ENCODE measurements around the gene FKBP6.
"Not testable (repeated sequence)": the region's sequence is repeated elsewhere in the genome, so short reads cannot be mapped to it uniquely, and the experiment has no call there.

The FKBP6 gene

GRCh38 chr7:73311421-73311820 lies 16.5 kb upstream of the FKBP6 start:
- not testable (repeated sequence) for H3K4me1 ChIP-seq (ENCODE audit: control insufficient read depth, low read depth, low read length); H3K27me3 ChIP-seq (ENCODE audit: control insufficient read depth, insufficient read depth, low read length); H3K27ac ChIP-seq (ENCODE audit: low read length)

GRCh38 chr7:73312831-73313520 lies 15.0 kb upstream of the FKBP6 start:
- Histone ChIP-seq H3K27ac (ENCODE audit: low read length) (no peak overlapping the region), H3K9ac (ENCODE audit: low read length) (no peak overlapping the region), H3K4me1 (ENCODE audit: control insufficient read depth, low read depth, low read length) (peaks cover under 1% of the 10 kb centered on the region), H3K9me3 (ENCODE audit: control insufficient read depth, low read depth, low read length) (no peaks in the 10 kb centered on the region), H3K4me3 (ENCODE audit: low read length) (no peak overlapping the region), H3K36me3 (ENCODE audit: control insufficient read depth, low read depth, low read length) (no peaks in the 10 kb centered on the region), H3K27me3 (ENCODE audit: control insufficient read depth, insufficient read depth, low read length) (peaks cover 4% of the 10 kb centered on the region)

More at GRCh38 chr7:73311421-73311820, 16.5 kb upstream of the FKBP6 start:
- H3K36me3 ChIP-seq (ENCODE audit: control insufficient read depth, low read depth, low read length); H3K4me3 ChIP-seq (ENCODE audit: low read length); H3K9me3 ChIP-seq (ENCODE audit: control insufficient read depth, low read depth, low read length); H3K9ac ChIP-seq (ENCODE audit: low read length): not testable (repeated sequence)

GRCh38 chr7:73313521-73313906 lies 14.4 kb upstream of the FKBP6 start:
- no peaks in the 10 kb centered on the region for H3K36me3 ChIP-seq (ENCODE audit: control insufficient read depth, low read depth, low read length)
- no peaks in the 10 kb centered on the region for H3K4me1 ChIP-seq (ENCODE audit: control insufficient read depth, low read depth, low read length)
- H3K27ac ChIP-seq (ENCODE audit: low read length) = no peak overlapping the region
- no peaks in the 10 kb centered on the region for H3K9me3 ChIP-seq (ENCODE audit: control insufficient read depth, low read depth, low read length)
- H3K27me3 ChIP-seq (ENCODE audit: control insufficient read depth, insufficient read depth, low read length) = peaks cover 4% of the 10 kb centered on the region
- H3K4me3 ChIP-seq (ENCODE audit: low read length) = no peak overlapping the region
- H3K9ac ChIP-seq (ENCODE audit: low read length) = no peak overlapping the region

GRCh38 chr7:73314271-73314670 lies 13.7 kb upstream of the FKBP6 start:
- Histone ChIP-seq H3K9me3 (ENCODE audit: control insufficient read depth, low read depth, low read length) (no peaks in the 10 kb centered on the region), H3K27me3 (ENCODE audit: control insufficient read depth, insufficient read depth, low read length) (peaks cover 4% of the 10 kb centered on the region), H3K4me3 (ENCODE audit: low read length) (no peak overlapping the region), H3K9ac (ENCODE audit: low read length) (no peak overlapping the region), H3K36me3 (ENCODE audit: control insufficient read depth, low read depth, low read length) (no peaks in the 10 kb centered on the region), H3K4me1 (ENCODE audit: control insufficient read depth, low read depth, low read length) (no peaks in the 10 kb centered on the region), H3K27ac (ENCODE audit: low read length) (no peak overlapping the region)

- Histone ChIP-seq H3K4me3 (ENCODE audit: low read length) (no peak overlapping the region), H3K36me3 (ENCODE audit: control insufficient read depth, low read depth, low read length) (no peaks in the 10 kb centered on the region), H3K9me3 (ENCODE audit: control insufficient read depth, low read depth, low read length) (no peaks in the 10 kb centered on the region), H3K27ac (ENCODE audit: low read length) (no peak overlapping the region), H3K4me1 (ENCODE audit: control insufficient read depth, low read depth, low read length) (no peaks in the 10 kb centered on the region), H3K27me3 (ENCODE audit: control insufficient read depth, insufficient read depth, low read length) (no peaks in the 10 kb centered on the region), H3K9ac (ENCODE audit: low read length) (no peak overlapping the region)
These were observed 11.4 kb upstream of the FKBP6 start for GRCh38 chr7:73316521-73316920.

GRCh38 chr7:73318656-73319204 lies 9.2 kb upstream of the FKBP6 start:
- H3K9ac ChIP-seq (ENCODE audit: low read length); H3K9me3 ChIP-seq (ENCODE audit: control insufficient read depth, low read depth, low read length); H3K27ac ChIP-seq (ENCODE audit: low read length); H3K27me3 ChIP-seq (ENCODE audit: control insufficient read depth, insufficient read depth, low read length); H3K4me1 ChIP-seq (ENCODE audit: control insufficient read depth, low read depth, low read length); H3K36me3 ChIP-seq (ENCODE audit: control insufficient read depth, low read depth, low read length); H3K4me3 ChIP-seq (ENCODE audit: low read length): not testable (repeated sequence)

- H3K9me3 ChIP-seq (ENCODE audit: control insufficient read depth, low read depth, low read length); H3K27me3 ChIP-seq (ENCODE audit: control insufficient read depth, insufficient read depth, low read length); H3K4me3 ChIP-seq (ENCODE audit: low read length); H3K36me3 ChIP-seq (ENCODE audit: control insufficient read depth, low read depth, low read length); H3K4me1 ChIP-seq (ENCODE audit: control insufficient read depth, low read depth, low read length); H3K27ac ChIP-seq (ENCODE audit: low read length); H3K9ac ChIP-seq (ENCODE audit: low read length): not testable (repeated sequence)
These were observed 8.4 kb upstream of the FKBP6 start for GRCh38 chr7:73319541-73319940.

- not testable (repeated sequence) for H3K4me3 ChIP-seq (ENCODE audit: low read length); H3K4me1 ChIP-seq (ENCODE audit: control insufficient read depth, low read depth, low read length); H3K27ac ChIP-seq (ENCODE audit: low read length); H3K9me3 ChIP-seq (ENCODE audit: control insufficient read depth, low read depth, low read length); H3K9ac ChIP-seq (ENCODE audit: low read length); H3K27me3 ChIP-seq (ENCODE audit: control insufficient read depth, insufficient read depth, low read length); H3K36me3 ChIP-seq (ENCODE audit: control insufficient read depth, low read depth, low read length)
These were observed 8.0 kb upstream of the FKBP6 start for GRCh38 chr7:73320009-73320408.

- not testable (repeated sequence) for H3K4me3 ChIP-seq (ENCODE audit: low read length); H3K27me3 ChIP-seq (ENCODE audit: control insufficient read depth, insufficient read depth, low read length); H3K36me3 ChIP-seq (ENCODE audit: control insufficient read depth, low read depth, low read length); H3K4me1 ChIP-seq (ENCODE audit: control insufficient read depth, low read depth, low read length); H3K9me3 ChIP-seq (ENCODE audit: control insufficient read depth, low read depth, low read length); H3K27ac ChIP-seq (ENCODE audit: low read length); H3K9ac ChIP-seq (ENCODE audit: low read length)
These were observed 4.4 kb upstream of the FKBP6 start for GRCh38 chr7:73323434-73324080.

GRCh38 chr7:73324081-73324845 lies 3.7 kb upstream of the FKBP6 start:
- H3K4me1 ChIP-seq (ENCODE audit: control insufficient read depth, low read depth, low read length); H3K9ac ChIP-seq (ENCODE audit: low read length); H3K36me3 ChIP-seq (ENCODE audit: control insufficient read depth, low read depth, low read length); H3K9me3 ChIP-seq (ENCODE audit: control insufficient read depth, low read depth, low read length); H3K27me3 ChIP-seq (ENCODE audit: control insufficient read depth, insufficient read depth, low read length); H3K27ac ChIP-seq (ENCODE audit: low read length): not testable (repeated sequence)
- peak overlapping the region; percentile 15 for H3K4me3 ChIP-seq (ENCODE audit: low read length)

- H3K4me1 ChIP-seq (ENCODE audit: control insufficient read depth, low read depth, low read length); H3K36me3 ChIP-seq (ENCODE audit: control insufficient read depth, low read depth, low read length); H3K27me3 ChIP-seq (ENCODE audit: control insufficient read depth, insufficient read depth, low read length); H3K9ac ChIP-seq (ENCODE audit: low read length); H3K4me3 ChIP-seq (ENCODE audit: low read length); H3K9me3 ChIP-seq (ENCODE audit: control insufficient read depth, low read depth, low read length); H3K27ac ChIP-seq (ENCODE audit: low read length): not testable (repeated sequence)
These were observed 2.5 kb upstream of the FKBP6 start for GRCh38 chr7:73325424-73325823.
